OCI-LY7 (cell line): ENCODE results near the gene HES1. TPM values are rescaled to one million over a fixed set of nuclear protein-coding genes. Genes with fewer than 3 reads are reported as not detected.
A peak's percentile ranks its signal among the peaks of the same experiment; 100 is the strongest.

Experiments
- BruUV-seq: library from RNA; stranded (reverse); fragments of 400-500 nt; replicated peaks from 2 replicates; lab custom pipeline; 2021; lab: Mats Ljungman, UMichigan
- CTCF ChIA-PET: fragments of 300-600 bp; sonication (Branson Sonifier 250); formaldehyde crosslinking; loops from one replicate; lab custom pipeline; 2022; ENCODE audit warnings: antibody characterized with exemption; ENCODE audit not compliant: unreplicated experiment; lab: Charles Lee
- POLR2A ChIA-PET: fragments of 300-600 bp; sonication (Branson Sonifier 250); formaldehyde crosslinking; loops from one replicate; lab custom pipeline; 2022; ENCODE audit warnings: antibody characterized with exemption; lab: Charles Lee
- DNase-seq: peaks from one replicate; pipeline ENCODE4 v3.0.0-alpha.2; 2015; ENCODE audit warnings: low spot score
- H2AFZ ChIP-seq: fragments of 200-600 bp; sonication (generic), shearing (Covaris generic); 2 replicates; pipeline ENCODE4 v1.6.1; 2014; ENCODE audit warnings: mild to moderate bottlenecking, antibody characterized with exemption, low read length, moderate library complexity
- H3K27ac ChIP-seq: fragments of 200-600 bp; sonication (generic); 2 replicates; pipeline ENCODE4 v1.5.1; 2014; ENCODE audit warnings: mixed run types, low read depth, mild to moderate bottlenecking, moderate library complexity, low read length, inconsistent platforms; ENCODE audit not compliant: poor library complexity, severe bottlenecking
- H3K36me3 ChIP-seq: fragments of 200-600 bp; sonication (generic); 2 replicates; pipeline ENCODE4 v1.6.1; 2014; ENCODE audit warnings: mild to moderate bottlenecking, antibody characterized with exemption, low read length, moderate library complexity, mixed read lengths; ENCODE audit not compliant: insufficient read depth
- H3K4me1 ChIP-seq: fragments of 200-600 bp; sonication (generic); 2 replicates; pipeline ENCODE4 v1.5.1; 2014; ENCODE audit warnings: mild to moderate bottlenecking, low read length; ENCODE audit not compliant: insufficient read depth, poor library complexity, severe bottlenecking
- H3K4me2 ChIP-seq: fragments of 200-600 bp; sonication (generic); 2 replicates; pipeline ENCODE4 v1.6.1; 2014; ENCODE audit warnings: mild to moderate bottlenecking, low read length
- H3K4me3 ChIP-seq: fragments of 200-600 bp; sonication (generic); 2 replicates; pipeline ENCODE4 v1.5.1; 2014; ENCODE audit warnings: mild to moderate bottlenecking, low read depth, low read length; ENCODE audit not compliant: poor library complexity, severe bottlenecking
- H3K79me2 ChIP-seq: fragments of 200-600 bp; sonication (generic); 2 replicates; pipeline ENCODE4 v1.6.1; 2016; ENCODE audit warnings: low read depth, mild to moderate bottlenecking, low read length, moderate library complexity, mixed read lengths; ENCODE audit not compliant: insufficient read depth
- H3K9me2 ChIP-seq: fragments of 200-600 bp; sonication (generic); 2 replicates; pipeline ENCODE4 v1.6.1; 2016; ENCODE audit warnings: mild to moderate bottlenecking, low read length, mixed read lengths; ENCODE audit not compliant: insufficient read depth
- H3K9me3 ChIP-seq: fragments of 200-600 bp; sonication (generic); 2 replicates; pipeline ENCODE4 v1.6.1; 2014; ENCODE audit warnings: mild to moderate bottlenecking, mixed run types, low read length, mixed read lengths
- H4K20me1 ChIP-seq: fragments of 200-600 bp; sonication (generic); 2 replicates; pipeline ENCODE4 v1.6.1; 2014; ENCODE audit warnings: mild to moderate bottlenecking, antibody characterized with exemption, low read length, moderate library complexity, mixed read lengths; ENCODE audit not compliant: insufficient read depth
- CTCF ChIP-seq: fragments of 200-600 bp; sonication (generic); conservative IDR thresholded peaks from 2 replicates; pipeline ENCODE4 v1.5.1; 2014; ENCODE audit warnings: mild to moderate bottlenecking, antibody characterized with exemption, low read length, moderate library complexity, mixed read lengths
- EZH2phosphoT487 ChIP-seq: fragments of 200-600 bp; sonication (generic); IDR thresholded peaks from 2 replicates; pipeline ENCODE4 v1.6.1; 2018; ENCODE audit warnings: low read depth, borderline replicate concordance, mild to moderate bottlenecking, mixed run types, antibody characterized with exemption, low read length, moderate library complexity, mixed read lengths
- intact Hi-C: fragments of 100-400 bp; cut with micrococcal nuclease; formaldehyde crosslinking; loops from one replicate; pipeline ENCODE4 v1.10.0; 2022; ENCODE audit not compliant: unreplicated experiment
- total RNA-seq, 2 experiments: library from RNA; depleted of rRNA in 1 of 2; stranded (reverse); fragments of >200 nt in 1 of 2; shearing (Covaris generic) in 1 of 2; gene quantifications; 2 replicates each; pipeline ENCODE4 v1.2.3, GENCODE V29; 2014 to 2022

The HES1 gene
- total RNA-seq, 2 experiments from 2014 or later, result 1.1 to 3.0 TPM

GRCh38 chr3:194105292-194105691 lies 30.7 kb upstream of the HES1 start:
- peak; percentile 55 for DNase-seq
- CTCF ChIA-PET, result interaction anchor here (0.6 to 1.9 kb wide), 6 partner anchors 17 to 153 kb away, joined by 3 to 9 read pairs (median 4); no protein-coding TSS in a partner anchor
- Histone ChIP-seq H4K20me1 (no peaks in the 10 kb centered on the region), H3K4me2 (peak overlapping the region; percentile 97), H3K36me3 (peaks cover 10% of the 10 kb centered on the region; the same call in 1 of the 2 replicates), H3K27ac (peak overlapping the region; percentile 96), H3K4me1 (peaks cover 83% of the 10 kb centered on the region), H2AFZ (peak overlapping the region; percentile 28; the same call in 1 of the 2 replicates), H3K9me2 (no peaks in the 10 kb centered on the region), H3K9me3 (no peaks in the 10 kb centered on the region), H3K79me2 (peaks cover 33% of the 10 kb centered on the region), H3K4me3 (peak overlapping the region; percentile 81)
- TF ChIP-seq CTCF (no peak), EZH2phosphoT487 (no peak)
- POLR2A ChIA-PET, result interaction anchor here (0.9 to 10.2 kb wide), 16 partner anchors 8 to 234 kb away, joined by 3 to 172 read pairs (median 8); partner anchors contain the start of gene HES1
- BruUV-seq, result no TSS peak
- intact Hi-C loops, result no loop called here

DNA sequence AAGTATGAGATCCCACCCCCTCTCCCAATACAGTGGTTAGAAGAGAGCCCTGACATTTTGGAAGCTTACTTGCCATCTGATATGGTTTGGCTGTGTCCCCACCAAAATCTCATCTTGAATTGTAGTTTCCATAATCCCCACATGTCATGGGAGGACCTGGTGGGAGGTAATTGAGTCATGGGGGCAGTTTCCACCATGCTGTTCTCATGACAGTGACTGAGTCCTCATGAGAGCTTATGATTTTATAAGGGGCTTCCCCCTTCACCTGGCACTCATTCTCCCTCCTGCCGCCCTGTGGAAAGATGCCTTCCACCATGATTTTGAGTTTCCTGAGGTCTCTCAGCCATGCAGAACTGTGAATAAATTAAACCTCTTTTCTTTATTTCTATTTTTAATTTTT lies 28.8 kb upstream of the HES1 start:
- H3K4me1 ChIP-seq, result peaks cover 65% of the 10 kb centered on the region
- peaks cover 13% of the 10 kb centered on the region; the same call in 1 of the 2 replicates for H3K36me3 ChIP-seq
- ChIA-PET POLR2A (interaction anchor here (0.6 to 10.2 kb wide), 16 partner anchors 9 to 473 kb away, joined by 3 to 172 read pairs (median 4); partner anchors contain the start of gene HES1), CTCF (interaction anchor here (0.6 to 0.7 kb wide), 2 partner anchors 9 to 24 kb away, joined by 3 read pairs; no protein-coding TSS in a partner anchor)
- no peaks in the 10 kb centered on the region for H3K9me2 ChIP-seq
- H3K27ac ChIP-seq, result peak overlapping the region; percentile 27
- no peak for DNase-seq
- peak overlapping the region; percentile 97 for H3K4me2 ChIP-seq
- H3K9me3 ChIP-seq, result no peaks in the 10 kb centered on the region
- H2AFZ ChIP-seq, result no peak overlapping the region; the same call in 1 of the 2 replicates
- H3K4me3 ChIP-seq, result peak overlapping the region; percentile 81
- no TSS peak for BruUV-seq
- TF ChIP-seq EZH2phosphoT487 (no peak), CTCF (no peak)
- no peaks in the 10 kb centered on the region for H4K20me1 ChIP-seq
- H3K79me2 ChIP-seq, result peaks cover 33% of the 10 kb centered on the region
- intact Hi-C loops, result no loop called here
